ENCODE results near the gene SLC38A11. TPM values are rescaled to one million over a fixed set of nuclear protein-coding genes. Genes with fewer than 3 reads are reported as not detected.

Gene SLC38A11
- total and polyA plus RNA-seq, 2 of the 8 experiments (the other 6 are each of a cell fraction or from before 2014, with no cell fraction given) = not detected

GRCh38 chr2:164847981-164848741, 107.2 kb downstream of the SLC38A11 start (continued):
- no peak for TF ChIP-seq NANOG (IDR thresholded peaks at IDR 0.05; ENCODE audit: insufficient read depth, low read depth, low read length, poor library complexity, severe bottlenecking)
- TF ChIP-seq CREB1 (IDR thresholded peaks at IDR 0.05) = no peak
- TF ChIP-seq RBBP5 (IDR thresholded peaks at IDR 0.05; ENCODE audit: borderline replicate concordance, low read depth, low read length) = no peak
- no peak for TF ChIP-seq ZNF274 (IDR thresholded peaks at IDR 0.05; ENCODE audit: borderline replicate concordance, extremely low read depth, low read length)
- TF ChIP-seq HDAC2 (IDR thresholded peaks at IDR 0.05; ENCODE audit: borderline replicate concordance in 1 of 2, low read depth in 2 of 2, low read length in 2 of 2) = no peak
- no peak for TF ChIP-seq KDM1A (IDR thresholded peaks at IDR 0.05; ENCODE audit: borderline replicate concordance, low read length)
- TF ChIP-seq CHD7 (IDR thresholded peaks at IDR 0.05; ENCODE audit: insufficient replicate concordance, low read length) = no peak

Measured in H1 (cell line).